GM23338 (cell line): Measurements from ENCODE around the gene PPFIBP2. TPM values are rescaled to one million over a fixed set of nuclear protein-coding genes. Genes with fewer than 3 reads are reported as not detected.

Source experiments
- ATAC-seq: fragments of 200-7000 bp; cut with Tn5 transposase; 3 replicates; pipeline ENCODE4 v1.9.1; 2020
- DNase-seq: peaks from one replicate; pipeline ENCODE4 v3.0.0-alpha.2; 2015; ENCODE audit warnings: low spot score
- H2AFZ ChIP-seq: fragments of 200-600 bp; sonication (generic); 2 replicates; pipeline ENCODE4 v1.8.0; 2016; ENCODE audit warnings: antibody characterized with exemption, mild to moderate bottlenecking, moderate library complexity
- H3F3A ChIP-seq: fragments of 200-600 bp; sonication (generic); replicated peaks from 2 replicates; pipeline ENCODE4 v1.8.0; 2017; ENCODE audit warnings: antibody characterized with exemption, mixed run types, low read depth
- H3K27ac ChIP-seq: fragments of 200-600 bp; sonication (generic); 2 replicates; pipeline ENCODE4 v1.6.1; 2016; ENCODE audit warnings: low read depth
- H3K27me3 ChIP-seq: fragments of 200-600 bp; sonication (generic); 2 replicates; pipeline ENCODE4 v1.8.0; 2016; ENCODE audit warnings: mild to moderate bottlenecking, mixed run types, moderate library complexity; ENCODE audit not compliant: insufficient read depth
- H3K36me3 ChIP-seq: fragments of 200-600 bp; sonication (generic); 2 replicates; pipeline ENCODE4 v1.8.0; 2016; ENCODE audit warnings: mild to moderate bottlenecking; ENCODE audit not compliant: insufficient read depth
- H3K4me1 ChIP-seq: fragments of 200-600 bp; sonication (generic); 2 replicates; pipeline ENCODE4 v1.8.0; 2016; ENCODE audit warnings: mild to moderate bottlenecking, moderate library complexity; ENCODE audit not compliant: insufficient read depth
- H3K4me2 ChIP-seq: fragments of 200-600 bp; sonication (generic); 2 replicates; pipeline ENCODE4 v1.7.1; 2017; ENCODE audit warnings: mixed run types
- H3K4me3 ChIP-seq: fragments of 200-600 bp; sonication (generic); 2 replicates; pipeline ENCODE4 v1.6.1; 2016; ENCODE audit warnings: mixed run types
- H3K79me2 ChIP-seq: fragments of 200-600 bp; sonication (generic); replicated peaks from 2 replicates; pipeline ENCODE4 v1.8.0; 2017; ENCODE audit warnings: mild to moderate bottlenecking; ENCODE audit not compliant: insufficient read depth
- H3K9me2 ChIP-seq: fragments of 200-600 bp; sonication (generic); 2 replicates; pipeline ENCODE4 v1.8.0; 2017; ENCODE audit not compliant: insufficient read depth
- H4K20me1 ChIP-seq: fragments of 200-600 bp; sonication (generic); replicated peaks from 2 replicates; pipeline ENCODE4 v1.8.0; 2017; ENCODE audit warnings: mild to moderate bottlenecking; ENCODE audit not compliant: insufficient read depth
- H3K27ac Mint-ChIP-seq: 2 replicates; pipeline ENCODE4 v1.8.0; 2020; ENCODE audit warnings: inconsistent platforms, mild to moderate bottlenecking, moderate library complexity, mixed read lengths
- H3K27me3 Mint-ChIP-seq: 3 replicates; pipeline ENCODE4 v1.8.0; 2022; ENCODE audit warnings: low read depth, mild to moderate bottlenecking, moderate library complexity, mixed read lengths, inconsistent platforms; ENCODE audit not compliant: insufficient read depth, poor library complexity
- H3K36me3 Mint-ChIP-seq: 3 replicates; pipeline ENCODE4 v1.8.0; 2021; ENCODE audit warnings: low read depth, mild to moderate bottlenecking, inconsistent platforms, moderate library complexity, mixed read lengths
- H3K4me1 Mint-ChIP-seq: 3 replicates; pipeline ENCODE4 v1.8.0; 2020; ENCODE audit warnings: mild to moderate bottlenecking, inconsistent platforms, mixed read lengths
- H3K4me3 Mint-ChIP-seq: 3 replicates; pipeline ENCODE4 v1.8.0; 2021; ENCODE audit warnings: moderate library complexity, mild to moderate bottlenecking, inconsistent platforms, mixed read lengths
- H3K9me3 Mint-ChIP-seq: 3 replicates; pipeline ENCODE4 v1.8.0; 2020; ENCODE audit warnings: moderate library complexity, mild to moderate bottlenecking, inconsistent platforms, mixed read lengths
- CREB1 ChIP-seq: fragments of 250-450 bp; sonication (Bioruptor Pico); IDR thresholded peaks from 2 replicates; pipeline ENCODE4 v1.5.0; 2020; ENCODE audit warnings: low read depth, mild to moderate bottlenecking, moderate library complexity
- EZH2 ChIP-seq: fragments of 200-600 bp; sonication (generic); IDR thresholded peaks from one replicate; pipeline ENCODE4 v1.8.0; 2017; ENCODE audit warnings: antibody characterized with exemption, mild to moderate bottlenecking, low read depth; ENCODE audit not compliant: unreplicated experiment
- EZH2phosphoT487 ChIP-seq: fragments of 200-600 bp; sonication (generic); IDR thresholded peaks from one replicate; pipeline ENCODE4 v1.8.1; 2018; ENCODE audit warnings: antibody characterized with exemption; ENCODE audit not compliant: unreplicated experiment
- JUNB ChIP-seq: IDR thresholded peaks from one replicate; pipeline ENCODE4 v1.6.1; 2016; ENCODE audit warnings: antibody characterized with exemption; ENCODE audit not compliant: unreplicated experiment
- NANOG ChIP-seq: IDR thresholded peaks from 2 replicates; pipeline ENCODE4 v1.6.1; 2016; ENCODE audit warnings: antibody characterized with exemption, borderline replicate concordance
- POLR2AphosphoS5 ChIP-seq: IDR thresholded peaks from 2 replicates; pipeline ENCODE4 v1.6.1; 2016; ENCODE audit warnings: antibody characterized with exemption, low read depth
- STAT1 ChIP-seq: IDR thresholded peaks from one replicate; pipeline ENCODE4 v1.6.1; 2016; ENCODE audit warnings: antibody characterized with exemption; ENCODE audit not compliant: unreplicated experiment
- ZNF114 ChIP-seq: fragments of 250-450 bp; sonication (Bioruptor Pico); IDR thresholded peaks from 2 replicates; pipeline ENCODE4 v1.5.0; 2020; ENCODE audit warnings: mild to moderate bottlenecking, moderate library complexity
- ZNF331 ChIP-seq: fragments of 250-450 bp; sonication (Bioruptor Pico); IDR thresholded peaks from 2 replicates; pipeline ENCODE4 v1.5.0; 2020; ENCODE audit warnings: low read depth, mild to moderate bottlenecking, moderate library complexity
- polyA plus RNA-seq: library from polyadenylated mRNA; unstranded; fragments of >200 nt; fragmentation: Nextera tagmentation; extraction: Ambion mirVana; gene quantifications from 2 replicates; pipeline ENCODE4 v1.2.1, GENCODE V29; 2016
- total RNA-seq: library from RNA; depleted of rRNA; stranded (reverse); fragments of >200 nt; shearing (Covaris generic); gene quantifications from 2 replicates; pipeline ENCODE4 v1.2.3, GENCODE V29; 2014
- TF ChIP-seq, protein P1 (sequence below): IDR thresholded peaks from one replicate; pipeline ENCODE4 v1.6.1; 2018; ENCODE audit warnings: antibody characterized with exemption; ENCODE audit not compliant: unreplicated experiment
- TF ChIP-seq, protein P2 (sequence below), 2 experiments: fragments of 200-600 bp in 1 of 2; sonication (generic) in 1 of 2; conservative IDR thresholded peaks; 2 replicates each; pipeline versions ENCODE4 v1.5.1 to v1.6.1; 2016 to 2017; ENCODE audit warnings: antibody characterized with exemption in 2 of 2, low read depth in 2 of 2, mild to moderate bottlenecking in 2 of 2, moderate library complexity in 1 of 2
- TF ChIP-seq, protein P3 (sequence below): IDR thresholded peaks from 2 replicates; pipeline ENCODE4 v1.6.1; 2016; ENCODE audit warnings: antibody characterized with exemption
- TF ChIP-seq, protein P4 (sequence below): fragments of 250-450 bp; sonication (Bioruptor Pico); IDR thresholded peaks from 2 replicates; pipeline ENCODE4 v1.5.0; 2020; ENCODE audit warnings: mild to moderate bottlenecking, moderate library complexity

PPFIBP2 gene
- total and polyA plus RNA-seq, 2 experiments from 2014 or later, result 7.1 to 14.8 TPM

DNA sequence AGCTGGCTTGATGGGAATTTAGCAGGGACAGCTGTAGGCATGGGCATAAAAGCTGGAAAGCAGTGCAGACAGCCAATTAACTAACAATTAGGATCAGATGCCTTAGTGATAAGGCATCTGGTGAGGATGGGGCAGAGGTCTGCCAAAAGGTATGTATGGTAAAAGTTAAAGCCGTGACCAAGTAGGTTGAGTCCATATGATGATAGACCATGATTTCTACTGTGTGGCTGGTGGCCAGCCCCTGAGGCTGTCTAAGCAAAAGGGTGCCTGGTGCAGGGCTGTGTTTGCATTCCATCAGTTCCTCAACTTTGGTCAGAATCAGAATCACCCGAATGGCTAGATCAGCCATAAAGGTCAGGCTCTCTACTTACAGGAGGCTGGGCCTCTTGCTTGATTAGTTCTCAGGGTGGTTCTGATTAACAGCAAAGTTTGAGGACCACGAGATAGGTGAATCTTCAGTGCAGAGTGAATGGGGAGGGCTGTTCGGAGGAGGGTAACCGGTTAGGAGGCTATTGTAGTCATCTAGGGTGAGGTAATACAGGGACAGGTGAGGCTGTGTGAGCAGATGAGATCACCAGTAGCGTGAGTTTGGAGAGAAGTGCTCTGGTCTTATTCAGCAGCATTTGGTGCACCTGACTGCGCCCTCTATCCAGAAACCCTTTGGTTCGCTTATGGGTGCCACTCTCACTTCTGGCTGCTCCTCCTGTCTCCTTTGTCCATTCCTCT, 27.2 kb downstream of the PPFIBP2 start:
- no peak for TF ChIP-seq STAT1
- no peak for TF ChIP-seq ZNF114 (CRISPR knock-in tag)
- TF ChIP-seq, protein P1, sequence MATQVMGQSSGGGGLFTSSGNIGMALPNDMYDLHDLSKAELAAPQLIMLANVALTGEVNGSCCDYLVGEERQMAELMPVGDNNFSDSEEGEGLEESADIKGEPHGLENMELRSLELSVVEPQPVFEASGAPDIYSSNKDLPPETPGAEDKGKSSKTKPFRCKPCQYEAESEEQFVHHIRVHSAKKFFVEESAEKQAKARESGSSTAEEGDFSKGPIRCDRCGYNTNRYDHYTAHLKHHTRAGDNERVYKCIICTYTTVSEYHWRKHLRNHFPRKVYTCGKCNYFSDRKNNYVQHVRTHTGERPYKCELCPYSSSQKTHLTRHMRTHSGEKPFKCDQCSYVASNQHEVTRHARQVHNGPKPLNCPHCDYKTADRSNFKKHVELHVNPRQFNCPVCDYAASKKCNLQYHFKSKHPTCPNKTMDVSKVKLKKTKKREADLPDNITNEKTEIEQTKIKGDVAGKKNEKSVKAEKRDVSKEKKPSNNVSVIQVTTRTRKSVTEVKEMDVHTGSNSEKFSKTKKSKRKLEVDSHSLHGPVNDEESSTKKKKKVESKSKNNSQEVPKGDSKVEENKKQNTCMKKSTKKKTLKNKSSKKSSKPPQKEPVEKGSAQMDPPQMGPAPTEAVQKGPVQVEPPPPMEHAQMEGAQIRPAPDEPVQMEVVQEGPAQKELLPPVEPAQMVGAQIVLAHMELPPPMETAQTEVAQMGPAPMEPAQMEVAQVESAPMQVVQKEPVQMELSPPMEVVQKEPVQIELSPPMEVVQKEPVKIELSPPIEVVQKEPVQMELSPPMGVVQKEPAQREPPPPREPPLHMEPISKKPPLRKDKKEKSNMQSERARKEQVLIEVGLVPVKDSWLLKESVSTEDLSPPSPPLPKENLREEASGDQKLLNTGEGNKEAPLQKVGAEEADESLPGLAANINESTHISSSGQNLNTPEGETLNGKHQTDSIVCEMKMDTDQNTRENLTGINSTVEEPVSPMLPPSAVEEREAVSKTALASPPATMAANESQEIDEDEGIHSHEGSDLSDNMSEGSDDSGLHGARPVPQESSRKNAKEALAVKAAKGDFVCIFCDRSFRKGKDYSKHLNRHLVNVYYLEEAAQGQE, result no peak
- TF ChIP-seq, protein P2, sequence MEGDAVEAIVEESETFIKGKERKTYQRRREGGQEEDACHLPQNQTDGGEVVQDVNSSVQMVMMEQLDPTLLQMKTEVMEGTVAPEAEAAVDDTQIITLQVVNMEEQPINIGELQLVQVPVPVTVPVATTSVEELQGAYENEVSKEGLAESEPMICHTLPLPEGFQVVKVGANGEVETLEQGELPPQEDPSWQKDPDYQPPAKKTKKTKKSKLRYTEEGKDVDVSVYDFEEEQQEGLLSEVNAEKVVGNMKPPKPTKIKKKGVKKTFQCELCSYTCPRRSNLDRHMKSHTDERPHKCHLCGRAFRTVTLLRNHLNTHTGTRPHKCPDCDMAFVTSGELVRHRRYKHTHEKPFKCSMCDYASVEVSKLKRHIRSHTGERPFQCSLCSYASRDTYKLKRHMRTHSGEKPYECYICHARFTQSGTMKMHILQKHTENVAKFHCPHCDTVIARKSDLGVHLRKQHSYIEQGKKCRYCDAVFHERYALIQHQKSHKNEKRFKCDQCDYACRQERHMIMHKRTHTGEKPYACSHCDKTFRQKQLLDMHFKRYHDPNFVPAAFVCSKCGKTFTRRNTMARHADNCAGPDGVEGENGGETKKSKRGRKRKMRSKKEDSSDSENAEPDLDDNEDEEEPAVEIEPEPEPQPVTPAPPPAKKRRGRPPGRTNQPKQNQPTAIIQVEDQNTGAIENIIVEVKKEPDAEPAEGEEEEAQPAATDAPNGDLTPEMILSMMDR (conservative IDR thresholded peaks at IDR 0.05; ENCODE audit: low read depth in 2 of 2), result no peak
- no peak for TF ChIP-seq CREB1 (CRISPR knock-in tag)
- no peak for TF ChIP-seq JUNB
- TF ChIP-seq EZH2, result no peak
- TF ChIP-seq ZNF331 (CRISPR knock-in tag), result no peak
- TF ChIP-seq EZH2phosphoT487, result no peak
- TF ChIP-seq, protein P3, sequence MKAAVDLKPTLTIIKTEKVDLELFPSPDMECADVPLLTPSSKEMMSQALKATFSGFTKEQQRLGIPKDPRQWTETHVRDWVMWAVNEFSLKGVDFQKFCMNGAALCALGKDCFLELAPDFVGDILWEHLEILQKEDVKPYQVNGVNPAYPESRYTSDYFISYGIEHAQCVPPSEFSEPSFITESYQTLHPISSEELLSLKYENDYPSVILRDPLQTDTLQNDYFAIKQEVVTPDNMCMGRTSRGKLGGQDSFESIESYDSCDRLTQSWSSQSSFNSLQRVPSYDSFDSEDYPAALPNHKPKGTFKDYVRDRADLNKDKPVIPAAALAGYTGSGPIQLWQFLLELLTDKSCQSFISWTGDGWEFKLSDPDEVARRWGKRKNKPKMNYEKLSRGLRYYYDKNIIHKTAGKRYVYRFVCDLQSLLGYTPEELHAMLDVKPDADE, result no peak
- no peak for TF ChIP-seq POLR2AphosphoS5
- TF ChIP-seq, protein P4, sequence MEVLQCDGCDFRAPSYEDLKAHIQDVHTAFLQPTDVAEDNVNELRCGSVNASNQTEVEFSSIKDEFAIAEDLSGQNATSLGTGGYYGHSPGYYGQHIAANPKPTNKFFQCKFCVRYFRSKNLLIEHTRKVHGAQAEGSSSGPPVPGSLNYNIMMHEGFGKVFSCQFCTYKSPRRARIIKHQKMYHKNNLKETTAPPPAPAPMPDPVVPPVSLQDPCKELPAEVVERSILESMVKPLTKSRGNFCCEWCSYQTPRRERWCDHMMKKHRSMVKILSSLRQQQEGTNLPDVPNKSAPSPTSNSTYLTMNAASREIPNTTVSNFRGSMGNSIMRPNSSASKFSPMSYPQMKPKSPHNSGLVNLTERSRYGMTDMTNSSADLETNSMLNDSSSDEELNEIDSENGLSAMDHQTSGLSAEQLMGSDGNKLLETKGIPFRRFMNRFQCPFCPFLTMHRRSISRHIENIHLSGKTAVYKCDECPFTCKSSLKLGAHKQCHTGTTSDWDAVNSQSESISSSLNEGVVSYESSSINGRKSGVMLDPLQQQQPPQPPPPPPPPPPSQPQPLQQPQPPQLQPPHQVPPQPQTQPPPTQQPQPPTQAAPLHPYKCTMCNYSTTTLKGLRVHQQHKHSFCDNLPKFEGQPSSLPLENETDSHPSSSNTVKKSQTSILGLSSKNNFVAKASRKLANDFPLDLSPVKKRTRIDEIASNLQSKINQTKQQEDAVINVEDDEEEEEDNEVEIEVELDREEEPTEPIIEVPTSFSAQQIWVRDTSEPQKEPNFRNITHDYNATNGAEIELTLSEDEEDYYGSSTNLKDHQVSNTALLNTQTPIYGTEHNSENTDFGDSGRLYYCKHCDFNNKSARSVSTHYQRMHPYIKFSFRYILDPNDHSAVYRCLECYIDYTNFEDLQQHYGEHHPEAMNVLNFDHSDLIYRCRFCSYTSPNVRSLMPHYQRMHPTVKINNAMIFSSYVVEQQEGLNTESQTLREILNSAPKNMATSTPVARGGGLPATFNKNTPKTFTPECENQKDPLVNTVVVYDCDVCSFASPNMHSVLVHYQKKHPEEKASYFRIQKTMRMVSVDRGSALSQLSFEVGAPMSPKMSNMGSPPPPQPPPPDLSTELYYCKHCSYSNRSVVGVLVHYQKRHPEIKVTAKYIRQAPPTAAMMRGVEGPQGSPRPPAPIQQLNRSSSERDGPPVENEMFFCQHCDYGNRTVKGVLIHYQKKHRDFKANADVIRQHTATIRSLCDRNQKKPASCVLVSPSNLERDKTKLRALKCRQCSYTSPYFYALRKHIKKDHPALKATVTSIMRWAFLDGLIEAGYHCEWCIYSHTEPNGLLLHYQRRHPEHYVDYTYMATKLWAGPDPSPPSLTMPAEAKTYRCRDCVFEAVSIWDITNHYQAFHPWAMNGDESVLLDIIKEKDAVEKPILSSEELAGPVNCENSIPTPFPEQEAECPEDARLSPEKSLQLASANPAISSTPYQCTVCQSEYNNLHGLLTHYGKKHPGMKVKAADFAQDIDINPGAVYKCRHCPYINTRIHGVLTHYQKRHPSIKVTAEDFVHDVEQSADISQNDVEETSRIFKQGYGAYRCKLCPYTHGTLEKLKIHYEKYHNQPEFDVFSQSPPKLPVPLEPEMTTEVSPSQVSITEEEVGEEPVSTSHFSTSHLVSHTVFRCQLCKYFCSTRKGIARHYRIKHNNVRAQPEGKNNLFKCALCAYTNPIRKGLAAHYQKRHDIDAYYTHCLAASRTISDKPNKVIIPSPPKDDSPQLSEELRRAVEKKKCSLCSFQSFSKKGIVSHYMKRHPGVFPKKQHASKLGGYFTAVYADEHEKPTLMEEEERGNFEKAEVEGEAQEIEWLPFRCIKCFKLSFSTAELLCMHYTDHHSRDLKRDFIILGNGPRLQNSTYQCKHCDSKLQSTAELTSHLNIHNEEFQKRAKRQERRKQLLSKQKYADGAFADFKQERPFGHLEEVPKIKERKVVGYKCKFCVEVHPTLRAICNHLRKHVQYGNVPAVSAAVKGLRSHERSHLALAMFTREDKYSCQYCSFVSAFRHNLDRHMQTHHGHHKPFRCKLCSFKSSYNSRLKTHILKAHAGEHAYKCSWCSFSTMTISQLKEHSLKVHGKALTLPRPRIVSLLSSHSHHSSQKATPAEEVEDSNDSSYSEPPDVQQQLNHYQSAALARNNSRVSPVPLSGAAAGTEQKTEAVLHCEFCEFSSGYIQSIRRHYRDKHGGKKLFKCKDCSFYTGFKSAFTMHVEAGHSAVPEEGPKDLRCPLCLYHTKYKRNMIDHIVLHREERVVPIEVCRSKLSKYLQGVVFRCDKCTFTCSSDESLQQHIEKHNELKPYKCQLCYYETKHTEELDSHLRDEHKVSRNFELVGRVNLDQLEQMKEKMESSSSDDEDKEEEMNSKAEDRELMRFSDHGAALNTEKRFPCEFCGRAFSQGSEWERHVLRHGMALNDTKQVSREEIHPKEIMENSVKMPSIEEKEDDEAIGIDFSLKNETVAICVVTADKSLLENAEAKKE (CRISPR knock-in tag), result no peak
- no peak for TF ChIP-seq NANOG
- Mint-ChIP-seq H3K27ac (no peak overlapping the region), H3K4me3 (no peak overlapping the region), H3K4me1 (peaks cover 12% of the 10 kb centered on the region), H3K27me3 (peaks cover 8% of the 10 kb centered on the region), H3K9me3 (no peaks in the 10 kb centered on the region), H3K36me3 (no peaks in the 10 kb centered on the region)
- Histone ChIP-seq H3F3A (no peaks in the 10 kb centered on the region), H3K27me3 (no peaks in the 10 kb centered on the region), H3K36me3 (no peaks in the 10 kb centered on the region), H3K4me1 (peaks cover 9% of the 10 kb centered on the region; the same call in 1 of the 2 replicates), H3K79me2 (no peaks in the 10 kb centered on the region), H4K20me1 (no peaks in the 10 kb centered on the region), H3K9me2 (no peaks in the 10 kb centered on the region), H2AFZ (no peak overlapping the region), H3K4me3 (no peak overlapping the region), H3K4me2 (no peak overlapping the region), H3K27ac (no peak overlapping the region)
- DNase-seq, result no peak
- ATAC-seq, result no peak
